ENCODE results near the gene GPC6.
"Not testable (repeated sequence)": the region's sequence is repeated elsewhere in the genome, so short reads cannot be mapped to it uniquely, and the experiment has no call there.

Gene GPC6

DNA sequence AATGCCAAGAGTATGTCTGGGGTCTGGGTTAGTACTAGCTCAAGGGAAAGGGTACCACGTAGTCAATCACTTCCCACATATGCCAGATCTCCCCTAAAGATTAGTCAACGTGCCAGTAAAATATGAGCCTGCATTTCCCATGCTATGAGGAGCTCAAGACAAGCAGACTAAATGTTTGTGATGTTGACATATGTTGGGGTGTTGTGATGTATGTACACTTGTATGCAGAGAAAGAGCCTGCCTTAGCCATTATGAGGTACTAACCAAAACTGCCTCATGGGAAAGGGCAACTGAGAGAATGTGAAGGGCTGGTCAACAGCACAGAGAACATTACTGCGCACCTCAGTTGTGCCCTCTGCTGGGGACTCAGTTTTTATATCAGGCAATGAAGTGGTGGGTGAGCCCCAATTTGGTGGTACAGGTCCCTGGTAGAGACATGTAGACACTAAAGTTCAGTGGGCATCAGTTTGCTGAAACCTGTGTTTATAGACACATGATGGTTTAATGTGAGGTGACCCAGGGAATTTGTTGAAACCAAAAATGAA lies 965.9 kb downstream of the GPC6 start:
- 86 to 89% methylated on average over 1 to 2 of the region's 3 CpGs for WGBS, 2 experiments (ENCODE audit: insufficient coverage in 2 of 2)
- H3K4me1 ChIP-seq (ENCODE audit: control insufficient read depth, insufficient read depth, low read length, poor library complexity, severe bottlenecking), result no peaks in the 10 kb centered on the region
- H3K9me3 ChIP-seq (ENCODE audit: control insufficient read depth, low read length), result no peaks in the 10 kb centered on the region
- no peak overlapping the region for H3K27ac ChIP-seq (ENCODE audit: low read depth, low read length, severe bottlenecking)
- H3K36me3 ChIP-seq (ENCODE audit: control insufficient read depth, insufficient read depth, low read length), result no peaks in the 10 kb centered on the region
- no peak overlapping the region for H3K4me3 ChIP-seq (ENCODE audit: extremely low read depth, insufficient read depth, low read length, poor library complexity, severe bottlenecking)

DNA sequence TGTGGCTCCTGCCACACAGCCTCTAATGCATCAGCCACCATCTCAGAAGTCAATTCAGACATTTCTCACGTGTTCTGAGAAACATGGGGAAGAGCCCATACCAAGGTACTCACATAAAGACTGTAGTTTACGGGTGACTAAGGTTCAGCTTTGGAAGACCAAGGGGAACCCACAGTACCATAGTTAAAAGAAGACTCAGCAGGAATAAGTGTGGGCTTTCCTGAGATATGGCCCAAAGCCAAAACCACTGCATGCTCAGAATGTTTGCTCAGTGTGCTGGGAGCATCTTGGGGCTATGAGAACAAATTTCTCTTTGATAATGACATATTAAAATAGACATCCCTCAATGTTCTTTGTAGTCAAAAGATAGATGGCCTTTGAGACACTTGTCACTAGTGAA lies 969.1 kb downstream of the GPC6 start:
- no peak overlapping the region for H3K27ac ChIP-seq (ENCODE audit: low read depth, low read length, severe bottlenecking)
- no peaks in the 10 kb centered on the region for H3K9me3 ChIP-seq (ENCODE audit: control insufficient read depth, low read length)
- no peaks in the 10 kb centered on the region for H3K4me1 ChIP-seq (ENCODE audit: control insufficient read depth, insufficient read depth, low read length, poor library complexity, severe bottlenecking)
- WGBS, 2 experiments (ENCODE audit: insufficient coverage in 2 of 2), result 80 to 100% methylated on average over 1 to 2 of the region's 2 CpGs
- no peaks in the 10 kb centered on the region for H3K36me3 ChIP-seq (ENCODE audit: control insufficient read depth, insufficient read depth, low read length)
- no peak overlapping the region for H3K4me3 ChIP-seq (ENCODE audit: extremely low read depth, insufficient read depth, low read length, poor library complexity, severe bottlenecking)

DNA sequence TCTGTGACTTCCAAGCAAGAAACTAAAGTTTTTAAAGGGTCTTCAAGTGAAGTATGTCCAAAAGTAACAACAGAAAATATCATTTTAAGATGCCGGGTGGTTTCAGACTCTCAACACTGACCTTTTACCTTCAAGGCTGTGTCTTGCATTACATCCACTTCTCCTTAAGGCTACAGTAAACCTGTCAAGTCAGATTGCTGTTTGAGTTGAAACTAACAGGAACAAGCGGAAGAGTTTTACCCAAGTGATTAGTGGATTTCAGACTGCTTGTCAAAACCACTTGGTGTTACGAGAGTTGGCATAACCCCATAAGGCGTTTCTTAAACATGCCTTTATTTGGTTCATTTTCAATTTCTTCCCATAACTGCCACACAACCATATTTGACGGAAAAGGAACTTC lies 969.8 kb downstream of the GPC6 start:
- Histone ChIP-seq H3K36me3 (ENCODE audit: control insufficient read depth, insufficient read depth, low read length) (no peaks in the 10 kb centered on the region), H3K4me3 (ENCODE audit: extremely low read depth, insufficient read depth, low read length, poor library complexity, severe bottlenecking) (no peak overlapping the region), H3K4me1 (ENCODE audit: control insufficient read depth, insufficient read depth, low read length, poor library complexity, severe bottlenecking) (no peaks in the 10 kb centered on the region), H3K9me3 (ENCODE audit: control insufficient read depth, low read length) (no peaks in the 10 kb centered on the region), H3K27ac (ENCODE audit: low read depth, low read length, severe bottlenecking) (no peak overlapping the region)
- WGBS, 2 experiments (ENCODE audit: insufficient coverage in 2 of 2), result 91 to 95% methylated on average over 3 of the region's 5 CpGs

DNA sequence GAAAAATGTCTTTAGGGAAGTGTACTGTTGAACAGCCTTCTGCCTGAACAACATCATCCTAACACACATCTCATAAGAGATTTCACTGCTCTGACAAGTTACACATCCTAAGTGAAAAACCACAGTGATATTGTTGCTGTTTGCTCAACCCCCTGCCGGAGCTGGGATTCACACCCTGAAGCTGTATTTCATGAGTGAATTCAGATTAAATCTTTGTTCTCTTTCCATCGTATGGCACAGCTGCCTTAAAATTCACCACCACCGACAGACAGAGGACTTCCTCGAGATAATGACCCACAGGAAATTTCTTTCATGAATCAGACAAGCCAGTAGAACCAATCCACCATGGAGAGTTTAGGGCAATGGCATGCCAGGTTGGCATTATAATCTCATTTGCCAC lies 972.1 kb downstream of the GPC6 start:
- Histone ChIP-seq H3K4me1 (ENCODE audit: control insufficient read depth, insufficient read depth, low read length, poor library complexity, severe bottlenecking) (no peaks in the 10 kb centered on the region), H3K4me3 (ENCODE audit: extremely low read depth, insufficient read depth, low read length, poor library complexity, severe bottlenecking) (no peak overlapping the region), H3K9me3 (ENCODE audit: control insufficient read depth, low read length) (no peaks in the 10 kb centered on the region), H3K27ac (ENCODE audit: low read depth, low read length, severe bottlenecking) (peak overlapping the region; percentile 19), H3K36me3 (ENCODE audit: control insufficient read depth, insufficient read depth, low read length) (no peaks in the 10 kb centered on the region)
- 66 to 85% methylated on average over 4 of the region's 4 CpGs for WGBS, 2 experiments (ENCODE audit: insufficient coverage in 2 of 2)

DNA sequence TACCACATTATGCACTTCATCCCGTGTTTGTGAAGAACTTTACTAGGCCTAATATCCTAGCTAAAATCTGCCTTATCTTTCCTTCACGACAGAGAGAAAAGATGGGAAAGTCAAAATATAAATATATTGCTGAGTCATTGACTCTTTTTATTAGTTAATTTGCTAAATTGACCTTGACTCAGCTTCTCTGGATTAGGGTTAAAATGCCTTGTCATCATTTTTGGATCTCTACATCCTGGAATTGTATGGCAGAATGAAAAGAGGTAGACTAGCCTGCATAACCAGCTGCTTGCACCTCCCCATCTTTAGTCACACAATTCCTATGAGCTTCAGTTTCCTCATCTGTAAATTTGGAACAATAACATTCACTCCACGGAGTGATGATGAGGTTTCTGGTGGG lies 972.5 kb downstream of the GPC6 start:
- 100% methylated on average over 2 of the region's 3 CpGs; no CpG with 5 or more reads in 1 of the 2 experiments for WGBS, 2 experiments (ENCODE audit: insufficient coverage in 2 of 2)
- H3K4me1 ChIP-seq (ENCODE audit: control insufficient read depth, insufficient read depth, low read length, poor library complexity, severe bottlenecking), result no peaks in the 10 kb centered on the region

DNA sequence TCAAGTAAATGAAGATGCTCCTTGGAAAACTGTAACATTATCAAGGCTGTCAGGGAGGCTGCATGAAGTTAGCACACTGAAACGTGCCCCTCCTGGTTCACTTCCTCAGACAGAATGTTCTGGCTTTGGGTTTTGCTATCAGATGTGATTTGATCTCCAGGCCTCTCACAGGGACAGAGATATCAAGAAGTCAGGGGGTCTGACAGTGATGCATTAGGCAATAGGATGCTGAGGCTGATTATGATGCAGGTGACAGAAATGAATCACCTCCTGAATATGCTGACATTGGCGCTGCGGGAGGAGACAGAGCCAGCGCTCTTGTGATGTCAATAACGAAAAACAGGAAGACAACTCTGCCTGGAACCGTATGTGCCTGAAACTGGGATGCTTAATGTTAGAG lies 974.4 kb downstream of the GPC6 start:
- no peaks in the 10 kb centered on the region for H3K4me1 ChIP-seq (ENCODE audit: control insufficient read depth, insufficient read depth, low read length, poor library complexity, severe bottlenecking)
- no peaks in the 10 kb centered on the region for H3K36me3 ChIP-seq (ENCODE audit: control insufficient read depth, insufficient read depth, low read length)
- H3K4me3 ChIP-seq (ENCODE audit: extremely low read depth, insufficient read depth, low read length, poor library complexity, severe bottlenecking), result no peak overlapping the region
- 86 to 92% methylated on average over 3 to 5 of the region's 6 CpGs for WGBS, 2 experiments (ENCODE audit: insufficient coverage in 2 of 2)
- H3K27ac ChIP-seq (ENCODE audit: low read depth, low read length, severe bottlenecking), result no peak overlapping the region
- H3K9me3 ChIP-seq (ENCODE audit: control insufficient read depth, low read length), result no peaks in the 10 kb centered on the region

More for the DNA sequence above, 972.5 kb downstream of the GPC6 start:
- H3K27ac ChIP-seq (ENCODE audit: low read depth, low read length, severe bottlenecking), result no peak overlapping the region
- no peak overlapping the region for H3K4me3 ChIP-seq (ENCODE audit: extremely low read depth, insufficient read depth, low read length, poor library complexity, severe bottlenecking)
- H3K9me3 ChIP-seq (ENCODE audit: control insufficient read depth, low read length), result no peaks in the 10 kb centered on the region
- no peaks in the 10 kb centered on the region for H3K36me3 ChIP-seq (ENCODE audit: control insufficient read depth, insufficient read depth, low read length)

DNA sequence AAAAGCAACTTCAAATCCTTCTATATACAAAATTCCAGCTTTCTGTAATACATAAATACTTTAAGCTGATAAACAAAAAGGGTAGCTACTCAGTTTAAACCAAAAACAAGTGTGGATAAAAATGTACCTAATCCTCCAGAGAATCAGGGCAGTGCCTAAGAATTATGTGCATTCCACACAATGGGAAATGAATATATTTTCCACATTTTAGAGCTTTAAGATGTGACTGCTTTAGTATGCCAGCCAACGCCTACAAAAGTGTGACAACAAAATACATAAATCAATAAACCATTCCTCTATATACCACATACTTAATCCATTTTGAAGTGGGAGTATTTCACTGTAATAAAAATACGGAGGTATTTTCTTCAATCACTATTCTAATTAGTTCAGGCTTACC lies 977.6 kb downstream of the GPC6 start:
- no peak overlapping the region for H3K27ac ChIP-seq (ENCODE audit: low read depth, low read length, severe bottlenecking)
- no peaks in the 10 kb centered on the region for H3K9me3 ChIP-seq (ENCODE audit: control insufficient read depth, low read length)
- no peaks in the 10 kb centered on the region for H3K36me3 ChIP-seq (ENCODE audit: control insufficient read depth, insufficient read depth, low read length)
- H3K4me1 ChIP-seq (ENCODE audit: control insufficient read depth, insufficient read depth, low read length, poor library complexity, severe bottlenecking), result no peaks in the 10 kb centered on the region
- no peak overlapping the region for H3K4me3 ChIP-seq (ENCODE audit: extremely low read depth, insufficient read depth, low read length, poor library complexity, severe bottlenecking)
- no CpG with 5 or more reads among the region's 2 CpGs for WGBS, 2 experiments (ENCODE audit: insufficient coverage in 2 of 2)

DNA sequence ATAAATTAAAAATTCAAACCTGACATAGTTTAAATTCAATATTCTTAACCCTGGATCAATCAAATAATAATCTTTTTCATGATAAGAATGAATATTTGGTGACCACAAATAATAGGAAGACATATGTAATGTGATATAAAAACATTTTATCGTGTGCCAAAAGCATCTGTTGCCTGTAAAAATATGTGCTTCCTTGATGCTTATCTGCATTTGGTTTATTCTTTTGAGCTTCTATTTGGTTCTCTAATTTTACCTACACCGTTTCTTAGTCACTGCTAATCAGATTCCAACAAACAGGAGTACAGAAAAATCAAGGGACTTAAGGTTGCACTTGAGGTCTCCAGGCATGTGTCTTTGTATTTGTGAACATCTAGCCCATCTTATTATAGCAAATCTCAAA lies 978.3 kb downstream of the GPC6 start:
- no peak overlapping the region for H3K4me3 ChIP-seq (ENCODE audit: extremely low read depth, insufficient read depth, low read length, poor library complexity, severe bottlenecking)
- no peaks in the 10 kb centered on the region for H3K9me3 ChIP-seq (ENCODE audit: control insufficient read depth, low read length)
- no peak overlapping the region for H3K27ac ChIP-seq (ENCODE audit: low read depth, low read length, severe bottlenecking)
- no peaks in the 10 kb centered on the region for H3K36me3 ChIP-seq (ENCODE audit: control insufficient read depth, insufficient read depth, low read length)
- no peaks in the 10 kb centered on the region for H3K4me1 ChIP-seq (ENCODE audit: control insufficient read depth, insufficient read depth, low read length, poor library complexity, severe bottlenecking)
- no CpG with 5 or more reads among the region's 2 CpGs for WGBS, 2 experiments (ENCODE audit: insufficient coverage in 2 of 2)

DNA sequence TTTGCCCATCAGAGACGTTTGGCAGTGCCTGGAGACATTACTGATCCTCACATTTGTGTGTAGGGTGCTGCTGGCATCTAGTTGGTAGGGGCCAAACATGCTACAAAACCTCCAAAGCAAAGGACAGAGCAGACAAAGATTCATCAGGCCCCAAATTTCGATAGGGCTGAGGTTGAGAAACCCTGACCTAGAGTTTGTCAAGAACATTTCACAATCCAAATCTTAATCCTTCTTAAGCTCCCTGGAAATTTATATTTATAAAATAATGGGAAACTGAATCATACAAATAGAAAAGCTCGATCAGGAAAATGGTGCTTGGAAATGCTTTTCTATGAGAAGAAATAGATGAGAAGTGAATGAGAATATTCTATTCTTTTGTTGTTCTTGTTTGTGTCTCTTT lies 979.3 kb downstream of the GPC6 start:
- H3K9me3 ChIP-seq (ENCODE audit: control insufficient read depth, low read length), result no peaks in the 10 kb centered on the region
- no peaks in the 10 kb centered on the region for H3K4me1 ChIP-seq (ENCODE audit: control insufficient read depth, insufficient read depth, low read length, poor library complexity, severe bottlenecking)
- H3K36me3 ChIP-seq (ENCODE audit: control insufficient read depth, insufficient read depth, low read length), result no peaks in the 10 kb centered on the region
- 100% methylated on average over 1 of the region's 3 CpGs for WGBS, 2 experiments (ENCODE audit: insufficient coverage in 2 of 2)
- H3K4me3 ChIP-seq (ENCODE audit: extremely low read depth, insufficient read depth, low read length, poor library complexity, severe bottlenecking), result no peak overlapping the region
- H3K27ac ChIP-seq (ENCODE audit: low read depth, low read length, severe bottlenecking), result no peak overlapping the region

DNA sequence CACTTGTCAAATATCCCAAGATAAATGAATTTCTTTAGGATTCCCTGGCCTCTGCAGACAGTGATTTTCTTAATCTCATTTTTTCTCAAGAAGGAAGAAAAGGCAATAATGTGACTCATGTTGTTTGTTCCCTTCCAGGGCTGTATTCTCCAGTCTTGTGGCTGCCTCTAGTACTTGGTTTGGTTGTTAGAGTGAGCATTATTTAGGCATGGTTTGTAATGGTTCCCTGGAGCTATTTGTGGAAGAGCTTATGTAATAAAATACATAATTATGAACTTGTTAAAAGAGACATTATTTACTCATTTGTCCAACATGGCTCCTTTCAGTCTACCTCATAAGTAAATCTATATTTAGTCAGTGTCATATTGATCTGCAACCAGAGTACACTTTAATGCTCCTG lies 982.5 kb downstream of the GPC6 start:
- no peaks in the 10 kb centered on the region for H3K4me1 ChIP-seq (ENCODE audit: control insufficient read depth, insufficient read depth, low read length, poor library complexity, severe bottlenecking)
- no peaks in the 10 kb centered on the region for H3K36me3 ChIP-seq (ENCODE audit: control insufficient read depth, insufficient read depth, low read length)
- H3K9me3 ChIP-seq (ENCODE audit: control insufficient read depth, low read length), result no peaks in the 10 kb centered on the region
- no peak overlapping the region for H3K27ac ChIP-seq (ENCODE audit: low read depth, low read length, severe bottlenecking)
- no peak overlapping the region for H3K4me3 ChIP-seq (ENCODE audit: extremely low read depth, insufficient read depth, low read length, poor library complexity, severe bottlenecking)

DNA sequence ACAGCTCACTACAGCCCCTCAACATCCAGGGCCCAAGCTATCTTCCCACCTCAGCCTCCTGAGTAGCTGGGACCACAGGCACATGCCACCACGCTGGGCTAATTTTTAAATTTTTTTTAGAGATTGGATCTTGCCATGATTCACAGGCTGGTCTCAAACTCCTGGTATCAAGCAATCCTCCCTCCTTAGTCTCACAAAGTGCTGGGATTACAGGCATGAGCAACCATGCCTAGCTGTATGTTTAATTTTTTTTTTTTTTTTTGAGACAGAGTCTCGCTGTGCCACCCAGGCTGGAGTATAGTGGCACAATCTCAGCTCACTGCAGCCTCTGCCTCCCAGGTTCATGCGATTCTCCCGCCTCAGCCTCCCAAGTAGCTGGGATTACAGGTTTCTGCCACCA lies 983.3 kb downstream of the GPC6 start:
- not testable (repeated sequence) for H3K9me3 ChIP-seq (ENCODE audit: control insufficient read depth, low read length); H3K27ac ChIP-seq (ENCODE audit: low read depth, low read length, severe bottlenecking); H3K4me3 ChIP-seq (ENCODE audit: extremely low read depth, insufficient read depth, low read length, poor library complexity, severe bottlenecking); H3K4me1 ChIP-seq (ENCODE audit: control insufficient read depth, insufficient read depth, low read length, poor library complexity, severe bottlenecking); H3K36me3 ChIP-seq (ENCODE audit: control insufficient read depth, insufficient read depth, low read length)
- 96 to 100% methylated on average over 4 of the region's 4 CpGs for WGBS, 2 experiments (ENCODE audit: insufficient coverage in 2 of 2)
